NB4 (cell line): ENCODE data around the gene B4GALNT4.

Experiments
- CTCF ChIP-seq: IDR thresholded peaks from one replicate; pipeline ENCODE4 v1.5.1; 2012; ENCODE audit warnings: low read depth, low read length
- POLR2A ChIP-seq: IDR thresholded peaks from 2 replicates; pipeline ENCODE4 v1.6.1; 2011; ENCODE audit warnings: mild to moderate bottlenecking; ENCODE audit not compliant: insufficient read length; ENCODE audit errors: extremely low read depth
- TF ChIP-seq, protein P1 (sequence below): IDR thresholded peaks from 2 replicates; pipeline ENCODE4 v1.6.1; 2011; ENCODE audit warnings: low read depth, low read length

GRCh38 chr11:408154-409007 is 39.1 kb downstream of the B4GALNT4 start:
- TF ChIP-seq, protein P1, sequence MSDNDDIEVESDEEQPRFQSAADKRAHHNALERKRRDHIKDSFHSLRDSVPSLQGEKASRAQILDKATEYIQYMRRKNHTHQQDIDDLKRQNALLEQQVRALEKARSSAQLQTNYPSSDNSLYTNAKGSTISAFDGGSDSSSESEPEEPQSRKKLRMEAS: no peak
- no peak for TF ChIP-seq CTCF
- no peak for TF ChIP-seq POLR2A
